Suppressor macrophage (primary cell): ENCODE data around the gene PRKACA.
A peak's percentile ranks its signal among the peaks of the same experiment; 100 is the strongest.

Source experiments
- DNase-seq, 4 experiments: peaks; one replicate each; pipeline ENCODE4 v3.0.0-alpha.2; 2020 to 2022
- total RNA-seq, 17 experiments: gene quantifications; one replicate each; lab custom pipeline; 2026; ENCODE audit warnings: mixed read lengths in 6 of 17, inconsistent platforms in 3 of 17; lab: John Stamatoyannopoulos, UW

The PRKACA gene
- total RNA-seq: 9.9 to 142 (median 30.9) reads per million in 17 experiments

- peak; percentile 99 to 100 (median 100) for DNase-seq
Measured at GRCh38 chr19:14117668-14118164, at the start of gene PRKACA. Gene PRKACA (minus strand): TSS chr19:14117762. CDS start chr19:14117547, 215 bp downstream.

GRCh38 chr19:14166999-14167575, 49.5 kb upstream of the PRKACA start:
- no peak for DNase-seq

GRCh38 chr19:14165990-14166830, 48.6 kb upstream of the PRKACA start:
- no peak for DNase-seq

GRCh38 chr19:14164724-14165493, 47.3 kb upstream of the PRKACA start:
- no peak for DNase-seq

- no peak for DNase-seq
Measured at GRCh38 chr19:14164082-14164481, 46.5 kb upstream of the PRKACA start.

- DNase-seq: no peak
Measured at GRCh38 chr19:14162871-14163297, 45.3 kb upstream of the PRKACA start.

GRCh38 chr19:14161305-14161704, 43.7 kb upstream of the PRKACA start:
- no peak for DNase-seq

- no peak for DNase-seq
Measured at GRCh38 chr19:14160017-14160703, 42.6 kb upstream of the PRKACA start.

GRCh38 chr19:14159059-14159458, 41.5 kb upstream of the PRKACA start:
- DNase-seq: no peak

- no peak for DNase-seq
Measured at GRCh38 chr19:14158276-14159023, 40.9 kb upstream of the PRKACA start.

- no peak for DNase-seq
Measured at GRCh38 chr19:14156971-14157717, 39.6 kb upstream of the PRKACA start.

- DNase-seq: no peak
Measured at GRCh38 chr19:14156122-14156521, 38.6 kb upstream of the PRKACA start.

- no peak for DNase-seq
Measured at GRCh38 chr19:14155371-14155770, 37.8 kb upstream of the PRKACA start.

GRCh38 chr19:14152713-14153112, 35.2 kb upstream of the PRKACA start:
- DNase-seq: no peak

- DNase-seq: no peak
Measured at GRCh38 chr19:14150770-14151661, 33.5 kb upstream of the PRKACA start.

- no peak for DNase-seq
Measured at GRCh38 chr19:14150041-14150769, 32.6 kb upstream of the PRKACA start.

GRCh38 chr19:14149509-14149994, 32.0 kb upstream of the PRKACA start:
- peak in 2 of 4 experiments; percentile 35 for DNase-seq

GRCh38 chr19:14148751-14149410, 31.3 kb upstream of the PRKACA start:
- DNase-seq: no peak
